Measurements from ENCODE around the gene SRRM4.

SRRM4 gene

GRCh38 chr12:119167902-119168301, 186.6 kb downstream of the SRRM4 start:
- no peak for DNase-seq (ENCODE audit: low read depth in 2 of 2)

GRCh38 chr12:119168721-119169120, 187.4 kb downstream of the SRRM4 start:
- no peak for DNase-seq (ENCODE audit: low read depth in 2 of 2)

GRCh38 chr12:119169150-119169549, 187.8 kb downstream of the SRRM4 start:
- DNase-seq (ENCODE audit: low read depth in 2 of 2): no peak

GRCh38 chr12:119171291-119171690, 189.9 kb downstream of the SRRM4 start:
- DNase-seq (ENCODE audit: low read depth in 2 of 2): no peak

GRCh38 chr12:119171691-119172425, 190.5 kb downstream of the SRRM4 start:
- no peak for DNase-seq (ENCODE audit: low read depth in 2 of 2)

- no peak for DNase-seq (ENCODE audit: low read depth in 2 of 2)
Measured at GRCh38 chr12:119175081-119175480, 193.7 kb downstream of the SRRM4 start.

- DNase-seq (ENCODE audit: low read depth in 2 of 2): no peak
Measured at GRCh38 chr12:119176267-119177055, 195.1 kb downstream of the SRRM4 start.

- no peak for DNase-seq (ENCODE audit: low read depth in 2 of 2)
Measured at GRCh38 chr12:119177056-119177325, 195.7 kb downstream of the SRRM4 start.

- DNase-seq (ENCODE audit: low read depth in 2 of 2): no peak
Measured at GRCh38 chr12:119177724-119178380, 196.5 kb downstream of the SRRM4 start.

GRCh38 chr12:119178544-119179334, 197.4 kb downstream of the SRRM4 start, which contains the start of gene HSPB8:
Gene HSPB8, plus strand, starts transcription at chr12:119178931. Its CDS starts 382 bp downstream, at chr12:119179313.
- DNase-seq (ENCODE audit: low read depth in 2 of 2): no peak

- DNase-seq (ENCODE audit: low read depth in 2 of 2): no peak
Measured at GRCh38 chr12:119179335-119180021, 198.1 kb downstream of the SRRM4 start.

GRCh38 chr12:119180380-119181040, 199.2 kb downstream of the SRRM4 start:
- DNase-seq (ENCODE audit: low read depth in 2 of 2): no peak

GRCh38 chr12:119181202-119181601, 199.9 kb downstream of the SRRM4 start:
- no peak for DNase-seq (ENCODE audit: low read depth in 2 of 2)

- no peak for DNase-seq (ENCODE audit: low read depth in 2 of 2)
Measured at GRCh38 chr12:119181944-119182343, 200.6 kb downstream of the SRRM4 start.

GRCh38 chr12:119182701-119183493, 201.6 kb downstream of the SRRM4 start:
- no peak for DNase-seq (ENCODE audit: low read depth in 2 of 2)

- no peak for DNase-seq (ENCODE audit: low read depth in 2 of 2)
Measured at GRCh38 chr12:119183942-119184695, 202.8 kb downstream of the SRRM4 start.

- no peak for DNase-seq (ENCODE audit: low read depth in 2 of 2)
Measured at GRCh38 chr12:119195256-119195655, 213.9 kb downstream of the SRRM4 start.

GRCh38 chr12:119198440-119198839, 217.1 kb downstream of the SRRM4 start:
- DNase-seq (ENCODE audit: low read depth in 2 of 2): no peak

GRCh38 chr12:119200601-119201000, 219.3 kb downstream of the SRRM4 start:
- no peak for DNase-seq (ENCODE audit: low read depth in 2 of 2)
